ENCODE data around the gene ACSL6. TPM values are rescaled to one million over a fixed set of nuclear protein-coding genes. Genes with fewer than 3 reads are reported as not detected.

Gene ACSL6
- total and polyA plus RNA-seq, 2 donors (not counting 1 experiment from before 2014, with no cell fraction given), result 0.03 to 0.62 TPM

DNA sequence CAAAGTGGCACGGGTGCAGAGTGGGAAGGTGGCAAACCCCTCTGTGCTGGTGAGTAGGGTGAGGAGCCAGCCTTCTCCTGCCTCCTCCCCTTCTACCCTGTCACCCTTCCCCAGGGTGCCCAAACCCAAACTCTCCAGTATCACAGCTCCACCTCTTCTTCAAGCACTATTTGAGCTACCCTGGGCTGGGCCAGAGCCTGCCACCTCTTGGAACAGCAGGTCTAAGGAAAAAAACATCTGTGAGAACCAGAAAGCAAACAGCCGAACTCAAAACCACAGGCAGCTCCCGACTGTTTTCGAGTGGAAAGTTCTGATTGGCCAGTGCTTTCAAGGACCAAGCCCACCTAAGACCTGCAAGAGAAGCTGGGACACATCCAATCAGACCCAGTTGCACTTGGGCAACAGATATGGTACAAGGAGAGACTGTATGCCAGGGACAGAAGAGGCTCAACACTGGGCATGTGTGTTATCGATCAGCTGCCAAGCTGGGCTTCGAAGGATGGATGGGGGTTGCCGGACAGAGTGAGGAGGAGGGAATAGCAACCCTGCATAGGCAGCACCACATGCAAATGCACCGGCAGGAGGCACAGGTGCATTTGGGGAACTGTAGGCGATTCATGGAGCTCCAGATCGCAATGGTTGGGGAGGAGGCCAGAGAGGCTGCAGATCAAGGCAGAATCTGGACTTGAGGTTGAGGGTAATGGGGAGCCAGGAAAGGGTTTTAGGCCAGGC is 19.7 kb downstream of the ACSL6 start:
- CTCF ChIA-PET, result interaction anchor here (3.1 kb wide), 1 partner anchor 15 kb away, joined by 12 read pairs; no protein-coding TSS in a partner anchor

DNA sequence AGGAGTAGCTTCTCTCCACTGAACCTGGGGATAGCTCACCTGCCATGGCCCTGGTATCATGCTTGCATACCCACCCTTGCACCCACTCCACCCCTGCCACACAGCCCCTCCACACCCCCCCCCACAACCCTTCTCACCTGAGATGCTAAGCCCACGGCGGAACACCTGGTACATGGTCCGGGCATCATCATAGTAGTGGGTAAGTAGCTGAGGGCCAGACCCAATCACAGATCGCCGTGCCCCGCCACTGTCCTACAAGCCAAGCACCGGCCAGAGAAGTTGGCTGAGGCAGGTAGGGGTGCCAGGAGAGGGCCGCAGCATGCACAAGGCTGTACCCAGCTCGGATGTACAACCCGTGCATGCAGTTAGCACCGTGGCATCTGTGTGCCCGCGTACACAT is 20.7 kb downstream of the ACSL6 start:
- Histone ChIP-seq H2AFZ (ENCODE audit: insufficient read depth, low read depth, low read length, poor library complexity, severe bottlenecking) (no peak overlapping the region), H4K20me1 (ENCODE audit: control insufficient read depth, insufficient read depth, low read length, poor library complexity, severe bottlenecking) (no peaks in the 10 kb centered on the region), H3K4me3 (ENCODE audit: control extremely low read depth in 1 of 5, extremely low read depth in 1 of 5, insufficient read depth in 1 of 5, low read depth in 2 of 5, low read length in 4 of 5) (no peak overlapping the region), H3K9me3 (ENCODE audit: control extremely low read depth in 1 of 3, control insufficient read depth in 2 of 3, insufficient read depth in 1 of 3, low read length in 2 of 3) (no peaks in the 10 kb centered on the region), H3K27me3 (replicated peaks in 1 of 4; ENCODE audit: control extremely low read depth in 1 of 4, control insufficient read depth in 3 of 4, insufficient read depth in 4 of 4, low read length in 3 of 4) (no peaks in the 10 kb centered on the region), H3K4me2 (replicated peaks; ENCODE audit: low read depth, low read length, poor library complexity, severe bottlenecking) (no peak overlapping the region), H3K79me2 (ENCODE audit: control insufficient read depth, insufficient read depth, low read length) (no peaks in the 10 kb centered on the region), H3K9ac (ENCODE audit: low read length) (no peak overlapping the region), H3K36me3 (replicated peaks in 1 of 2; ENCODE audit: control extremely low read depth in 1 of 2, control insufficient read depth in 1 of 2, extremely low read depth in 1 of 2, insufficient read depth in 2 of 2, low read length in 1 of 2) (no peaks in the 10 kb centered on the region), H3K27ac (ENCODE audit: low read length in 2 of 2) (no peak overlapping the region), H3K4me1 (ENCODE audit: control insufficient read depth in 2 of 2, insufficient read depth in 2 of 2, low read length in 2 of 2) (no peaks in the 10 kb centered on the region)
- 97% methylated on average over 13 of the region's 13 CpGs for WGBS (ENCODE audit: insufficient coverage)
- H3K27ac Mint-ChIP-seq, result no peak overlapping the region
- TF ChIP-seq, protein P1, sequence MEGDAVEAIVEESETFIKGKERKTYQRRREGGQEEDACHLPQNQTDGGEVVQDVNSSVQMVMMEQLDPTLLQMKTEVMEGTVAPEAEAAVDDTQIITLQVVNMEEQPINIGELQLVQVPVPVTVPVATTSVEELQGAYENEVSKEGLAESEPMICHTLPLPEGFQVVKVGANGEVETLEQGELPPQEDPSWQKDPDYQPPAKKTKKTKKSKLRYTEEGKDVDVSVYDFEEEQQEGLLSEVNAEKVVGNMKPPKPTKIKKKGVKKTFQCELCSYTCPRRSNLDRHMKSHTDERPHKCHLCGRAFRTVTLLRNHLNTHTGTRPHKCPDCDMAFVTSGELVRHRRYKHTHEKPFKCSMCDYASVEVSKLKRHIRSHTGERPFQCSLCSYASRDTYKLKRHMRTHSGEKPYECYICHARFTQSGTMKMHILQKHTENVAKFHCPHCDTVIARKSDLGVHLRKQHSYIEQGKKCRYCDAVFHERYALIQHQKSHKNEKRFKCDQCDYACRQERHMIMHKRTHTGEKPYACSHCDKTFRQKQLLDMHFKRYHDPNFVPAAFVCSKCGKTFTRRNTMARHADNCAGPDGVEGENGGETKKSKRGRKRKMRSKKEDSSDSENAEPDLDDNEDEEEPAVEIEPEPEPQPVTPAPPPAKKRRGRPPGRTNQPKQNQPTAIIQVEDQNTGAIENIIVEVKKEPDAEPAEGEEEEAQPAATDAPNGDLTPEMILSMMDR (IDR thresholded peaks at IDR 0.05), result no peak
- no peak for TF ChIP-seq EZH2 (IDR thresholded peaks at IDR 0.05; ENCODE audit: borderline replicate concordance, insufficient read depth, low read depth, low read length, poor library complexity, severe bottlenecking)
- CTCF ChIA-PET, result interaction anchor here (3.1 kb wide), 1 partner anchor 16 kb away, joined by 12 read pairs; no protein-coding TSS in a partner anchor
- H3K4me1 Mint-ChIP-seq, result peaks cover 5% of the 10 kb centered on the region
- no peaks in the 10 kb centered on the region for H3K9me3 Mint-ChIP-seq (ENCODE audit: insufficient read depth)
- POLR2A ChIA-PET, result no interaction called here
- no peak overlapping the region for H3K4me3 Mint-ChIP-seq
- intact Hi-C loops (cut with micrococcal nuclease), result no loop called here
- peaks cover 4% of the 10 kb centered on the region for H3K27me3 Mint-ChIP-seq
- DNase-seq, result no peak
- ATAC-seq (ENCODE audit: low read depth), result no peak

More for the DNA sequence above, 19.7 kb downstream of the ACSL6 start:
- Mint-ChIP-seq H3K4me3 (no peak overlapping the region), H3K4me1 (peaks cover 5% of the 10 kb centered on the region), H3K27ac (no peak overlapping the region), H3K27me3 (peaks cover 4% of the 10 kb centered on the region), H3K9me3 (ENCODE audit: insufficient read depth) (no peaks in the 10 kb centered on the region)
- Histone ChIP-seq H3K27ac (ENCODE audit: low read length in 2 of 2) (no peak overlapping the region), H3K4me1 (ENCODE audit: control insufficient read depth in 2 of 2, insufficient read depth in 2 of 2, low read length in 2 of 2) (no peaks in the 10 kb centered on the region), H3K36me3 (replicated peaks in 1 of 2; ENCODE audit: control extremely low read depth in 1 of 2, control insufficient read depth in 1 of 2, extremely low read depth in 1 of 2, insufficient read depth in 2 of 2, low read length in 1 of 2) (no peaks in the 10 kb centered on the region), H3K27me3 (replicated peaks in 1 of 4; ENCODE audit: control extremely low read depth in 1 of 4, control insufficient read depth in 3 of 4, insufficient read depth in 4 of 4, low read length in 3 of 4) (no peaks in the 10 kb centered on the region), H2AFZ (ENCODE audit: insufficient read depth, low read depth, low read length, poor library complexity, severe bottlenecking) (no peak overlapping the region), H3K79me2 (ENCODE audit: control insufficient read depth, insufficient read depth, low read length) (no peaks in the 10 kb centered on the region), H3K4me2 (replicated peaks; ENCODE audit: low read depth, low read length, poor library complexity, severe bottlenecking) (no peak overlapping the region), H3K9me3 (ENCODE audit: control extremely low read depth in 1 of 3, control insufficient read depth in 2 of 3, insufficient read depth in 1 of 3, low read length in 2 of 3) (no peaks in the 10 kb centered on the region), H3K4me3 (ENCODE audit: control extremely low read depth in 1 of 5, extremely low read depth in 1 of 5, insufficient read depth in 1 of 5, low read depth in 2 of 5, low read length in 4 of 5) (no peak overlapping the region), H4K20me1 (ENCODE audit: control insufficient read depth, insufficient read depth, low read length, poor library complexity, severe bottlenecking) (no peaks in the 10 kb centered on the region), H3K9ac (ENCODE audit: low read length) (no peak overlapping the region)
- no peak for TF ChIP-seq EZH2 (IDR thresholded peaks at IDR 0.05; ENCODE audit: borderline replicate concordance, insufficient read depth, low read depth, low read length, poor library complexity, severe bottlenecking)
- TF ChIP-seq, protein P1 (IDR thresholded peaks at IDR 0.05), result no peak
- no peak for DNase-seq
- WGBS (ENCODE audit: insufficient coverage), result 78% methylated on average over 7 of the region's 10 CpGs
- no peak for ATAC-seq (ENCODE audit: low read depth)
- POLR2A ChIA-PET, result no interaction called here
- intact Hi-C loops (cut with micrococcal nuclease), result no loop called here
